LNCaP clone FGC (cell line): ENCODE results near the gene IKZF4.

ENCODE experiments used
- DNase-seq: peaks from one replicate; pipeline ENCODE4 v3.0.0-alpha.2; 2011; ENCODE audit warnings: low read depth
- H3K4me3 ChIP-seq: 2 replicates; pipeline ENCODE4 v1.5.1; 2011; ENCODE audit warnings: mild to moderate bottlenecking, low read depth, low read length, control low read depth
- CTCF ChIP-seq: IDR thresholded peaks from 2 replicates; pipeline ENCODE4 v1.5.1; 2012; ENCODE audit warnings: mild to moderate bottlenecking; ENCODE audit not compliant: control insufficient read depth, insufficient read depth; ENCODE audit errors: extremely low read depth

Gene IKZF4

GRCh38 chr12:56014205-56014604 lies 6.6 kb upstream of the IKZF4 start:
- no peak overlapping the region for H3K4me3 ChIP-seq
- no peak for TF ChIP-seq CTCF
- no peak for DNase-seq

- TF ChIP-seq CTCF, result no peak
- no peak for DNase-seq
- no peak overlapping the region for H3K4me3 ChIP-seq
Observed at GRCh38 chr12:56017181-56017580, 3.7 kb upstream of the IKZF4 start.

GRCh38 chr12:56018356-56018755 lies 2.5 kb upstream of the IKZF4 start:
- TF ChIP-seq CTCF, result no peak
- no peak overlapping the region for H3K4me3 ChIP-seq
- DNase-seq, result no peak

- no peak overlapping the region for H3K4me3 ChIP-seq
- TF ChIP-seq CTCF, result no peak
- no peak for DNase-seq
Observed at GRCh38 chr12:56021889-56022497, 1.1 kb downstream of the IKZF4 start.

- H3K4me3 ChIP-seq, result no peak overlapping the region
- no peak for TF ChIP-seq CTCF
- DNase-seq, result no peak
Observed at GRCh38 chr12:56028511-56029165, 7.8 kb downstream of the IKZF4 start.

- no peak overlapping the region for H3K4me3 ChIP-seq
- TF ChIP-seq CTCF, result no peak
- DNase-seq, result no peak
Observed at GRCh38 chr12:56029166-56029519, 8.3 kb downstream of the IKZF4 start.
